Parathyroid adenoma (tissue), 2 donors: Measurements from ENCODE around the gene TNFAIP8.
A peak's percentile ranks its signal among the peaks of the same experiment; 100 is the strongest.

ENCODE experiments used
- H2AFZ ChIP-seq: fragments of 300-600 bp; sonication (generic); one replicate; pipeline ENCODE4 v1.7.0; 2017; ENCODE audit warnings: antibody characterized with exemption, mild to moderate bottlenecking
- H3K27ac ChIP-seq: fragments of 300-600 bp; sonication (generic); one replicate; pipeline ENCODE4 v1.7.0; 2017
- H3K27me3 ChIP-seq: fragments of 300-600 bp; sonication (generic); one replicate; pipeline ENCODE4 v1.7.0; 2017; ENCODE audit warnings: low read length; ENCODE audit not compliant: control insufficient read depth, insufficient read depth
- H3K36me3 ChIP-seq: fragments of 300-600 bp; sonication (generic); one replicate; pipeline ENCODE4 v1.7.0; 2017; ENCODE audit warnings: low read length; ENCODE audit not compliant: control insufficient read depth, insufficient read depth
- H3K4me1 ChIP-seq: fragments of 300-600 bp; sonication (generic); one replicate; pipeline ENCODE4 v1.7.0; 2017; ENCODE audit warnings: control low read depth
- H3K4me2 ChIP-seq: fragments of 300-600 bp; sonication (generic); one replicate; pipeline ENCODE4 v1.7.0; 2017; ENCODE audit warnings: low read length
- H3K4me3 ChIP-seq: fragments of 300-600 bp; sonication (generic); one replicate; pipeline ENCODE4 v1.7.0; 2017; ENCODE audit warnings: low read depth, low read length
- H3K79me2 ChIP-seq: fragments of 300-600 bp; sonication (generic); one replicate; pipeline ENCODE4 v1.7.0; 2017; ENCODE audit warnings: control low read depth
- H3K9ac ChIP-seq: fragments of 300-600 bp; sonication (generic); one replicate; pipeline ENCODE4 v1.7.0; 2017; ENCODE audit warnings: mild to moderate bottlenecking
- H3K9me3 ChIP-seq: fragments of 300-600 bp; sonication (generic); one replicate; pipeline ENCODE4 v1.7.0; 2017; ENCODE audit warnings: low read length; ENCODE audit not compliant: control insufficient read depth
- CTCF ChIP-seq: fragments of 300-600 bp; sonication (generic); IDR thresholded peaks from one replicate; pipeline ENCODE4 v1.7.0; 2017; ENCODE audit warnings: antibody characterized with exemption, mild to moderate bottlenecking
- donor health status: primary hyperparathyroidism.

The TNFAIP8 gene

DNA sequence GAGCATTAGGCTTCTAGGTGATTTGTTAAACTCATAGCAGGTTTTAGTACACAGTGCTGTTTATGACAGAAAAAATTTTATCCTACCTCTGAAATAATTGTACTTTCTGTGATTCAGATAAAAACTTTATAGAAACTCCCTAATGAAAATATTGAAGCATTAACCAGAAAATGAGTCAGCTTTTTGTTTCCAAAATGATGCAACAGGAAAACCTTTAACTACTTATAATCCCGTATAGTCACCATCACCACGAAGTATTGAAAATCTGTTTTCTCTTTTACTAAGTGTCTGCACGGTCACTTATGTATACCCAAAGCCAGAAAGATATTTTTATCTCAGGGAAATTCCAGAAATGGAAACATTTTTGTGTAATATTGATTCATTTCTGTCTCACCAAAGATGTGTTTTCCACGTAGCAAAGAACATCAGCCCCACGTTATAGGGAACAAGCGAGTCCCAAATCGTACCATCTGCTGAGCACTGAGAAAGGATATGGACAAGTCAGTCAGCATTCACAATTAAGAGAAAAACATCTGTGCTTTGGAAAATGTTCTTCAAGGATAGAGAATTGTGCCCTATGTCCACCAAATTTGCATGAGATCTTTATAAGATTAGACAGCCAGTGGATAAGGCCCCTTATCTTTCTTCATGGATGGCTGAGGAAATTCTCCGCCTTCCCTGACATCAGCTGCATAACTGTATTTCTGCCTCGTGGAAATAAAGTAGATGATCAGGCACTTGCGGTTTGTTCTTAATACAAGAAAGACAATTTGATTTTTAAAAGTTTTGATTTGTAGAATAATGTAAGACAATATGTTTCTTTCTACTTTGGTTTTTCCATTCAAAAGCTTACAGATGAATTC, 41.9 kb downstream of the TNFAIP8 start:
- Histone ChIP-seq H3K4me3 (peak overlapping the region; percentile 42), H3K79me2 (no peaks in the 10 kb centered on the region), H3K27me3 (no peaks in the 10 kb centered on the region), H3K9ac (no peak overlapping the region), H3K36me3 (no peaks in the 10 kb centered on the region), H3K27ac (no peak overlapping the region), H3K9me3 (no peaks in the 10 kb centered on the region), H2AFZ (no peak overlapping the region), H3K4me2 (peak overlapping the region; percentile 52), H3K4me1 (peaks cover 15% of the 10 kb centered on the region)
- TF ChIP-seq CTCF = no peak

DNA sequence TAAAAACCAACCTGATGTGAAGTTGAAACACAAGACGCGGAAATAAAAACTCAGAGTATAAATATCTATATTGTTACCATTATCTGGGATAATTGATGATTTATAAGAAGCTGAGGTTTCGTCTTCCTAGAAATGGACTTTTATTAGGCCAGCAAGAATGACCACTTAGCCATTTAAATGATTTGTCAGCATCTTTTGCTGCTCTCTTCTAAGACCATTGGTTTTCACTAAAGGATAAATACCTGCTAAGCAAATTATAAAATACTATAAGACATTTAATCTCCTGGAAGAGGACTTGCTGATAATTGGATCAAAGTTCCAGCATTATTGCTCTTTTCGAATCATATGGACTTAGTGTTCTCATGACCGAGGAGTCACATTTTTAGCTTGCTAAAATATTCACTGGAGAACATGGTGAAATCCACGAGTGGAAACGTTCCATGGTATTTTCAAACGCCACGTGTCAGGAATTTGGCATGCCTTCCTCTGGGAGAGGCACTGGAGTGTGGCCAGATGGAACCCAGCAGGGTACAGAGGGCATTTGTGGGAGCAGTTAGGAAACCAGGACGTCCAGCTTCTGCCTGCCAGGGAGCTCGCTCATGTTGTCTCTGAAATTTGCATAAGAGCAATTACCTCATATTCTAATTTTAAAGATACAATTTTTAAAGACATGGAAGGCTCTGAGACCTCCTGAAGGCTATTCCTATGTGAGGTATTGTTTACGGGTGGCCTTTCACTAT, 43.1 kb downstream of the TNFAIP8 start:
- H3K4me3 ChIP-seq = peak overlapping the region; percentile 31
- no peaks in the 10 kb centered on the region for H3K9me3 ChIP-seq
- H3K9ac ChIP-seq = no peak overlapping the region
- H3K27me3 ChIP-seq = no peaks in the 10 kb centered on the region
- H2AFZ ChIP-seq = no peak overlapping the region
- H3K4me2 ChIP-seq = peak overlapping the region; percentile 29
- H3K27ac ChIP-seq = no peak overlapping the region
- H3K4me1 ChIP-seq = peaks cover 15% of the 10 kb centered on the region
- no peaks in the 10 kb centered on the region for H3K36me3 ChIP-seq
- TF ChIP-seq CTCF = no peak
- no peaks in the 10 kb centered on the region for H3K79me2 ChIP-seq

DNA sequence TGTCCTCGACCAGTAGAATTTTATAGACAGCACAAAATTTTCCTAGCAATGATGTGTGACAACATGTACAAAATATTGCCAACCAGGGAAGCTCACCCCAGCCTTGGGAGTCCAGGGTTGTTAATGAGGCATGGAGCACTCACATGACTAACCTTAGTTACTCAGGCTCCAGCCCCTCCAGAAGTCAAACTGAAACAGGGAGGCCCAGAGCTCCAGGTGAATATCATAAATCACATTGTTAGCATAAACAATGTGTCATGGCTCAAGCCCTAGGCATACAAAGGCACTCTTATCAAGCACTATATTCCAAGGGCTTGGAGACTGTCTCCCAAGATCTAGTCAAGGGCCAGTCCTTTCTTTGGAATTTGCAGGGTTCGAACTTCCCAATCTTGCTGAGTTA, 44.4 kb downstream of the TNFAIP8 start:
- no peak overlapping the region for H3K4me3 ChIP-seq
- H3K36me3 ChIP-seq = no peaks in the 10 kb centered on the region
- no peak overlapping the region for H3K9ac ChIP-seq
- H3K9me3 ChIP-seq = no peaks in the 10 kb centered on the region
- no peak for TF ChIP-seq CTCF
- no peak overlapping the region for H3K27ac ChIP-seq
- peaks cover 15% of the 10 kb centered on the region for H3K4me1 ChIP-seq
- no peaks in the 10 kb centered on the region for H3K79me2 ChIP-seq
- H3K27me3 ChIP-seq = no peaks in the 10 kb centered on the region
- no peak overlapping the region for H3K4me2 ChIP-seq
- no peak overlapping the region for H2AFZ ChIP-seq

DNA sequence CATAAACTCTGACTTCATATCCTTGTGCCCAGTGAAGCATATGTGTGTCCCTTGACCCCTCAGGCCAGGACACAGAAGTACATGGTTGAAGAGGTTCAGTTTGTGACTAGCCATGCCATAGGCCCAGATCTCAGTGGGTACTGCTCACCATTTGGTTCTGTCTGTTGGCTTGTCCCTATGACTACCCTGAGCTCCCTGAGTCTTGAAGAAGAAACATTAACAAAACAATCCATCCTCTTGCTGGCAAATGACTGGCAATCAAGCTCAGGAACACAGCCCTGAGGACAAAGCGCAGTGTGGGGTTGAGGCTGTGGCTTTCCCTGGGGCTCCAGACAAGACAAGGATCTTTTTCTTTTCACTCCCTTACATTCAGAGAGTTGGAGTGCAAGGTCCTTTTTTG, 46.3 kb downstream of the TNFAIP8 start:
- no peaks in the 10 kb centered on the region for H3K9me3 ChIP-seq
- no peaks in the 10 kb centered on the region for H3K79me2 ChIP-seq
- no peak overlapping the region for H3K9ac ChIP-seq
- no peaks in the 10 kb centered on the region for H3K36me3 ChIP-seq
- no peaks in the 10 kb centered on the region for H3K27me3 ChIP-seq
- H2AFZ ChIP-seq = no peak overlapping the region
- H3K4me1 ChIP-seq = peaks cover 15% of the 10 kb centered on the region
- no peak overlapping the region for H3K27ac ChIP-seq
- no peak overlapping the region for H3K4me3 ChIP-seq
- H3K4me2 ChIP-seq = no peak overlapping the region
- TF ChIP-seq CTCF = no peak
